ENCODE results near the gene CLCN2. TPM values are rescaled to one million over a fixed set of nuclear protein-coding genes. Genes with fewer than 3 reads are reported as not detected.

The CLCN2 gene
- polyA plus RNA-seq, 2 of the 4 experiments (the other 2 are of a cell fraction), result 2.2 to 5.4 TPM

GRCh38 chr3:184351511-184352148, 9.8 kb downstream of the CLCN2 start:
- no peak for FAIRE-seq
- POLR2A ChIA-PET, result interaction anchor here (0.9 kb wide), 1 partner anchor 11 kb away, joined by 4 read pairs; no protein-coding TSS in a partner anchor
- 63% methylated on average over 7 of the region's 9 CpGs for WGBS (ENCODE audit: missing lambda C conversion rate)

GRCh38 chr3:184350618-184351017, 10.8 kb downstream of the CLCN2 start:
- 84% methylated on average over 6 of the region's 6 CpGs for WGBS (ENCODE audit: missing lambda C conversion rate)
- DNase-seq (ENCODE audit: low read depth in 1 of 2, low spot score in 1 of 2), result no peak

More at GRCh38 chr3:184351511-184352148, 9.8 kb downstream of the CLCN2 start:
- Histone ChIP-seq H3K9me3 (no peaks in the 10 kb centered on the region), H3K27ac (no peak overlapping the region), H3K4me1 (no peaks in the 10 kb centered on the region), H3K4me3 (no peak overlapping the region), H3K4me2 (no peak overlapping the region)
- no peak for TF ChIP-seq ESRRA (IDR thresholded peaks at IDR 0.05; ENCODE audit: borderline replicate concordance, low read length)
- no peak for TF ChIP-seq POLR2A (IDR thresholded peaks at IDR 0.05; ENCODE audit: low read length)
- TF ChIP-seq JUN (IDR thresholded peaks at IDR 0.05), result no peak
- TF ChIP-seq BHLHE40 (IDR thresholded peaks at IDR 0.05; ENCODE audit: low read depth, low read length), result no peak
- TF ChIP-seq USF2 (IDR thresholded peaks at IDR 0.05), result no peak
- no peak for TF ChIP-seq CEBPB (IDR thresholded peaks at IDR 0.05)
- no peak for TF ChIP-seq RNF2 (IDR thresholded peaks at IDR 0.05; ENCODE audit: borderline replicate concordance, low read depth)
- TF ChIP-seq HOXB5 (CRISPR knock-in tag; IDR thresholded peaks at IDR 0.05), result no peak
- no peak for TF ChIP-seq GATA3 (IDR thresholded peaks at IDR 0.05; ENCODE audit: borderline replicate concordance)
- no peak for TF ChIP-seq FOSB (CRISPR knock-in tag; IDR thresholded peaks at IDR 0.05)
- TF ChIP-seq CHD2 (IDR thresholded peaks at IDR 0.05; ENCODE audit: low read length, partially characterized antibody), result no peak
- TF ChIP-seq SMC3 (IDR thresholded peaks at IDR 0.05), result no peak
- TF ChIP-seq ELK1 (IDR thresholded peaks at IDR 0.05; ENCODE audit: low read depth, low read length), result no peak
- TF ChIP-seq ZNF302 (CRISPR knock-in tag; IDR thresholded peaks at IDR 0.05), result no peak
- no peak for TF ChIP-seq ZC3H11A (IDR thresholded peaks at IDR 0.05)
- TF ChIP-seq HEYL (CRISPR knock-in tag; IDR thresholded peaks at IDR 0.05), result no peak
- no peak for TF ChIP-seq NFE2L2 (conservative IDR thresholded peaks at IDR 0.05; ENCODE audit: low read length)
- no peak for TF ChIP-seq ZFP36 (IDR thresholded peaks at IDR 0.05; ENCODE audit: borderline replicate concordance, partially characterized antibody)
- no peak for TF ChIP-seq HMGXB4 (CRISPR knock-in tag; IDR thresholded peaks at IDR 0.05; ENCODE audit: borderline replicate concordance)
- TF ChIP-seq HOXB13 (CRISPR knock-in tag; IDR thresholded peaks at IDR 0.05; ENCODE audit: low read depth), result no peak
- DNase-seq (ENCODE audit: low read depth in 1 of 2, low spot score in 1 of 2), result no peak
- ATAC-seq, result no peak
- CTCF ChIA-PET, result interaction anchor here (1.2 to 2.1 kb wide), 3 partner anchors 10 to 24 kb away, joined by 3 to 4 read pairs (median 3); partner anchors contain the start of genes CLCN2 and POLR2H

More at GRCh38 chr3:184350618-184351017, 10.8 kb downstream of the CLCN2 start:
- H3K4me2 ChIP-seq, result no peak overlapping the region
- no peak overlapping the region for H3K27ac ChIP-seq
- H3K4me1 ChIP-seq, result peaks cover 4% of the 10 kb centered on the region; the same call in 2 of the 3 replicates
- ChIA-PET POLR2A (interaction anchor here (0.9 kb wide), 1 partner anchor 12 kb away, joined by 4 read pairs; no protein-coding TSS in a partner anchor), CTCF (interaction anchor here (2.1 kb wide), 1 partner anchor 21 kb away, joined by 4 read pairs; no protein-coding TSS in a partner anchor)
- no peak for ATAC-seq
- no peaks in the 10 kb centered on the region for H3K9me3 ChIP-seq
- H3K4me3 ChIP-seq, result no peak overlapping the region
- FAIRE-seq, result no peak
- TF ChIP-seq CHD2 (IDR thresholded peaks at IDR 0.05; ENCODE audit: low read length, partially characterized antibody), result no peak
- TF ChIP-seq E2F6 (IDR thresholded peaks at IDR 0.05; ENCODE audit: borderline replicate concordance, low read depth), result no peak
- no peak for TF ChIP-seq HES2 (IDR thresholded peaks at IDR 0.05)
- TF ChIP-seq KDM1A (IDR thresholded peaks at IDR 0.05; ENCODE audit: low read depth), result no peak
- TF ChIP-seq NFE2L2 (conservative IDR thresholded peaks at IDR 0.05; ENCODE audit: low read length), result no peak
- TF ChIP-seq TP53 (CRISPR knock-in tag; IDR thresholded peaks at IDR 0.05), result no peak
- TF ChIP-seq CEBPB (IDR thresholded peaks at IDR 0.05), result no peak

Measured in A549 (cell line).